HepG2 (cell line): Measurements from ENCODE around the gene ARAP1. TPM values are rescaled to one million over a fixed set of nuclear protein-coding genes. Genes with fewer than 3 reads are reported as not detected.

Experiments used
- HNF1B ChIP-seq: sonication (generic); formaldehyde crosslinking; IDR thresholded peaks from 2 replicates; pipeline ENCODE4 v1.5.1; 2020; ENCODE audit warnings: mild to moderate bottlenecking, moderate library complexity, missing genetic modification reagents
- KMT2A ChIP-seq: sonication (generic); formaldehyde crosslinking; IDR thresholded peaks from 2 replicates; pipeline ENCODE4 v1.4.0; 2020; ENCODE audit warnings: missing genetic modification reagents
- NFYC ChIP-seq: IDR thresholded peaks from 2 replicates; pipeline ENCODE4 v1.6.1; 2016; ENCODE audit warnings: missing genetic modification reagents, missing compliant biosample characterization
- RARA ChIP-seq: IDR thresholded peaks from 2 replicates; pipeline ENCODE4 v1.6.1; 2016; ENCODE audit warnings: missing genetic modification reagents, missing compliant biosample characterization
- SYNCRIP ChIP-seq: fragments of 200-400 bp; formaldehyde crosslinking; IDR thresholded peaks from 2 replicates; pipeline ENCODE4 v1.6.1; 2018; ENCODE audit warnings: mild to moderate bottlenecking, low read depth, low read length; ENCODE audit not compliant: insufficient read depth
- ZBTB25 ChIP-seq: IDR thresholded peaks from 2 replicates; pipeline ENCODE4 v1.6.1; 2018; ENCODE audit warnings: missing genetic modification reagents
- ZNF256 ChIP-seq: sonication (generic); formaldehyde crosslinking; conservative IDR thresholded peaks from 2 replicates; pipeline ENCODE4 v1.4.0; 2020; ENCODE audit warnings: missing genetic modification reagents
- ZNF44 ChIP-seq: sonication (generic); formaldehyde crosslinking; IDR thresholded peaks from 2 replicates; pipeline ENCODE4 v1.5.1; 2020; ENCODE audit warnings: mild to moderate bottlenecking, missing genetic modification reagents
- ZNF543 ChIP-seq: sonication (generic); formaldehyde crosslinking; IDR thresholded peaks from 2 replicates; pipeline ENCODE4 v1.4.0; 2020; ENCODE audit warnings: mild to moderate bottlenecking, missing genetic modification reagents
- ZNF564 ChIP-seq: sonication (generic); formaldehyde crosslinking; IDR thresholded peaks from 2 replicates; pipeline ENCODE4 v1.8.1; 2023; ENCODE audit warnings: mild to moderate bottlenecking, missing genetic modification reagents
- ZNF577 ChIP-seq: sonication (generic); formaldehyde crosslinking; IDR thresholded peaks from 2 replicates; pipeline ENCODE4 v1.4.0; 2020; ENCODE audit warnings: mild to moderate bottlenecking, low read depth, missing genetic modification reagents, borderline replicate concordance
- ZNF703 ChIP-seq: sonication (generic); formaldehyde crosslinking; IDR thresholded peaks from 2 replicates; pipeline ENCODE4 v1.5.1; 2020; ENCODE audit warnings: missing genetic modification reagents, mild to moderate bottlenecking, moderate library complexity, borderline replicate concordance
- ZNF879 ChIP-seq: sonication (generic); formaldehyde crosslinking; IDR thresholded peaks from 2 replicates; pipeline ENCODE4 v1.8.1; 2023; ENCODE audit warnings: missing genetic modification reagents
- ZZZ3 ChIP-seq: sonication (generic); formaldehyde crosslinking; IDR thresholded peaks from 2 replicates; pipeline ENCODE4 v1.4.0; 2020; ENCODE audit warnings: missing genetic modification reagents, mild to moderate bottlenecking, borderline replicate concordance
- polyA plus RNA-seq, 8 experiments: library from polyadenylated mRNA; depleted of rRNA in 3 of 8; stranded (reverse) in 7 of 8; unstranded in 1 of 8; fragments of >200 nt; fragmentation: Illumina TruSeq in 4 of 8; extraction: Trizol in 4 of 8; gene quantifications; 2 replicates each; pipeline versions ENCODE4 v1.2.1 to v1.2.3, GENCODE V29; 2011 to 2016; ENCODE audit warnings: low read depth in 4 of 8, missing spikeins in 1 of 8, mixed read lengths in 1 of 8; ENCODE audit not compliant: insufficient read depth in 1 of 8
- total RNA-seq, 5 experiments: library from RNA; depleted of rRNA; stranded (reverse); fragments of >200 nt; fragmentation: Illumina TruSeq; extraction: Trizol; gene quantifications; 2 replicates each; pipeline ENCODE4 v1.2.3, GENCODE V29; 2016; ENCODE audit warnings: low read depth in 1 of 5
- TF ChIP-seq, protein P1 (sequence below): sonication (generic); formaldehyde crosslinking; IDR thresholded peaks from 2 replicates; pipeline ENCODE4 v1.4.0; 2020; ENCODE audit warnings: missing genetic modification reagents
- TF ChIP-seq, protein P2 (sequence below): sonication (generic); formaldehyde crosslinking; IDR thresholded peaks from 2 replicates; pipeline ENCODE4 v1.4.0; 2020; ENCODE audit warnings: missing genetic modification reagents, mild to moderate bottlenecking, borderline replicate concordance
- TF ChIP-seq, protein P3 (sequence below), 2 experiments: sonication (generic) in 1 of 2; formaldehyde crosslinking in 1 of 2; IDR thresholded peaks; 2 replicates each; pipeline versions ENCODE4 v1.4.0 to v1.6.1; 2018 to 2020; ENCODE audit warnings: missing genetic modification reagents in 2 of 2, borderline replicate concordance in 1 of 2, low read depth in 1 of 2, mild to moderate bottlenecking in 1 of 2, missing biosample characterization in 1 of 2
- TF ChIP-seq, protein P4 (sequence below): sonication (generic); formaldehyde crosslinking; IDR thresholded peaks from 2 replicates; pipeline ENCODE4 v1.4.0; 2020; ENCODE audit warnings: mild to moderate bottlenecking, missing genetic modification reagents

The ARAP1 gene
- total and polyA plus RNA-seq, 2 of the 13 experiments (the other 11 are each of a cell fraction or from before 2014, with no cell fraction given): 43.2 to 55.5 TPM

GRCh38 chr11:72750086-72750485 lies 2.1 kb downstream of the ARAP1 start (continued):
- TF ChIP-seq ZBTB25 (CRISPR knock-in tag) (no peak), ZZZ3 (CRISPR knock-in tag) (0 out of 2 replicates have a peak, but pooled peaks have one; percentile 45), NFYC (CRISPR knock-in tag) (no peak), ZNF44 (CRISPR knock-in tag) (no peak), ZNF543 (CRISPR knock-in tag) (peak; percentile 64; the same call in 1 of the 2 replicates), ZNF577 (CRISPR knock-in tag) (no peak), SYNCRIP (no peak), HNF1B (no peak), ZNF879 (no peak), ZNF256 (CRISPR knock-in tag) (no peak), ZNF703 (CRISPR knock-in tag) (no peak), RARA (CRISPR knock-in tag) (peak; percentile 82), KMT2A (CRISPR knock-in tag) (no peak), ZNF564 (peak; percentile 55; the same call in 1 of the 2 replicates)
- TF ChIP-seq, protein P1, sequence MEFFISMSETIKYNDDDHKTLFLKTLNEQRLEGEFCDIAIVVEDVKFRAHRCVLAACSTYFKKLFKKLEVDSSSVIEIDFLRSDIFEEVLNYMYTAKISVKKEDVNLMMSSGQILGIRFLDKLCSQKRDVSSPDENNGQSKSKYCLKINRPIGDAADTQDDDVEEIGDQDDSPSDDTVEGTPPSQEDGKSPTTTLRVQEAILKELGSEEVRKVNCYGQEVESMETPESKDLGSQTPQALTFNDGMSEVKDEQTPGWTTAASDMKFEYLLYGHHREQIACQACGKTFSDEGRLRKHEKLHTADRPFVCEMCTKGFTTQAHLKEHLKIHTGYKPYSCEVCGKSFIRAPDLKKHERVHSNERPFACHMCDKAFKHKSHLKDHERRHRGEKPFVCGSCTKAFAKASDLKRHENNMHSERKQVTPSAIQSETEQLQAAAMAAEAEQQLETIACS: no peak
- TF ChIP-seq, protein P2, sequence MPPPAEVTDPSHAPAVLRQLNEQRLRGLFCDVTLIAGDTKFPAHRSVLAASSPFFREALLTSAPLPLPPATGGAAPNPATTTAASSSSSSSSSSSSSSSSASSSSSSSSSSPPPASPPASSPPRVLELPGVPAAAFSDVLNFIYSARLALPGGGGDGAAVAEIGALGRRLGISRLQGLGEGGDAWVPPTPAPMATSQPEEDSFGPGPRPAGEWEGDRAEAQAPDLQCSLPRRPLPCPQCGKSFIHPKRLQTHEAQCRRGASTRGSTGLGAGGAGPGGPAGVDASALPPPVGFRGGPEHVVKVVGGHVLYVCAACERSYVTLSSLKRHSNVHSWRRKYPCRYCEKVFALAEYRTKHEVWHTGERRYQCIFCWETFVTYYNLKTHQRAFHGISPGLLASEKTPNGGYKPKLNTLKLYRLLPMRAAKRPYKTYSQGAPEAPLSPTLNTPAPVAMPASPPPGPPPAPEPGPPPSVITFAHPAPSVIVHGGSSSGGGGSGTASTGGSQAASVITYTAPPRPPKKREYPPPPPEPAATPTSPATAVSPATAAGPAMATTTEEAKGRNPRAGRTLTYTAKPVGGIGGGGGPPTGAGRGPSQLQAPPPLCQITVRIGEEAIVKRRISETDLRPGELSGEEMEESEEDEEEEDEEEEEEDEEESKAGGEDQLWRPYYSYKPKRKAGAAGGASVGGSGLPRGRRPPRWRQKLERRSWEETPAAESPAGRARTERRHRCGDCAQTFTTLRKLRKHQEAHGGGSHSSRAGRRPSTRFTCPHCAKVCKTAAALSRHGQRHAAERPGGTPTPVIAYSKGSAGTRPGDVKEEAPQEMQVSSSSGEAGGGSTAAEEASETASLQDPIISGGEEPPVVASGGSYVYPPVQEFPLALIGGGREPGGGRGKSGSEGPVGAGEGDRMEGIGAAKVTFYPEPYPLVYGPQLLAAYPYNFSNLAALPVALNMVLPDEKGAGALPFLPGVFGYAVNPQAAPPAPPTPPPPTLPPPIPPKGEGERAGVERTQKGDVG (CRISPR knock-in tag): no peak
- TF ChIP-seq, protein P3, sequence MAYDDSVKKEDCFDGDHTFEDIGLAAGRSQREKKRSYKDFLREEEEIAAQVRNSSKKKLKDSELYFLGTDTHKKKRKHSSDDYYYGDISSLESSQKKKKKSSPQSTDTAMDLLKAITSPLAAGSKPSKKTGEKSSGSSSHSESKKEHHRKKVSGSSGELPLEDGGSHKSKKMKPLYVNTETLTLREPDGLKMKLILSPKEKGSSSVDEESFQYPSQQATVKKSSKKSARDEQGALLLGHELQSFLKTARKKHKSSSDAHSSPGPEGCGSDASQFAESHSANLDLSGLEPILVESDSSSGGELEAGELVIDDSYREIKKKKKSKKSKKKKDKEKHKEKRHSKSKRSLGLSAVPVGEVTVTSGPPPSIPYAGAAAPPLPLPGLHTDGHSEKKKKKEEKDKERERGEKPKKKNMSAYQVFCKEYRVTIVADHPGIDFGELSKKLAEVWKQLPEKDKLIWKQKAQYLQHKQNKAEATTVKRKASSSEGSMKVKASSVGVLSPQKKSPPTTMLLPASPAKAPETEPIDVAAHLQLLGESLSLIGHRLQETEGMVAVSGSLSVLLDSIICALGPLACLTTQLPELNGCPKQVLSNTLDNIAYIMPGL (CRISPR knock-in tag; IDR thresholded peaks at IDR 0.05; ENCODE audit: borderline replicate concordance in 1 of 2, low read depth in 1 of 2): no peak
- TF ChIP-seq, protein P4, sequence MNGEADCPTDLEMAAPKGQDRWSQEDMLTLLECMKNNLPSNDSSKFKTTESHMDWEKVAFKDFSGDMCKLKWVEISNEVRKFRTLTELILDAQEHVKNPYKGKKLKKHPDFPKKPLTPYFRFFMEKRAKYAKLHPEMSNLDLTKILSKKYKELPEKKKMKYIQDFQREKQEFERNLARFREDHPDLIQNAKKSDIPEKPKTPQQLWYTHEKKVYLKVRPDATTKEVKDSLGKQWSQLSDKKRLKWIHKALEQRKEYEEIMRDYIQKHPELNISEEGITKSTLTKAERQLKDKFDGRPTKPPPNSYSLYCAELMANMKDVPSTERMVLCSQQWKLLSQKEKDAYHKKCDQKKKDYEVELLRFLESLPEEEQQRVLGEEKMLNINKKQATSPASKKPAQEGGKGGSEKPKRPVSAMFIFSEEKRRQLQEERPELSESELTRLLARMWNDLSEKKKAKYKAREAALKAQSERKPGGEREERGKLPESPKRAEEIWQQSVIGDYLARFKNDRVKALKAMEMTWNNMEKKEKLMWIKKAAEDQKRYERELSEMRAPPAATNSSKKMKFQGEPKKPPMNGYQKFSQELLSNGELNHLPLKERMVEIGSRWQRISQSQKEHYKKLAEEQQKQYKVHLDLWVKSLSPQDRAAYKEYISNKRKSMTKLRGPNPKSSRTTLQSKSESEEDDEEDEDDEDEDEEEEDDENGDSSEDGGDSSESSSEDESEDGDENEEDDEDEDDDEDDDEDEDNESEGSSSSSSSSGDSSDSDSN (CRISPR knock-in tag): no peak; the same call in 1 of the 2 replicates
